GM12878 (cell line): ENCODE data around the gene ZFP3.
"Not testable (repeated sequence)": the region's sequence is repeated elsewhere in the genome, so short reads cannot be mapped to it uniquely, and the experiment has no call there.

ENCODE experiments used
- CTCF ChIP-seq, 3 experiments: IDR thresholded peaks in 2 of 3; conservative IDR thresholded peaks in 1 of 3; 2 replicates each; pipeline ENCODE4 v1.5.1; 2011; ENCODE audit warnings: low read depth in 3 of 3, low read length in 3 of 3, mild to moderate bottlenecking in 3 of 3, control low read depth in 2 of 3, moderate library complexity in 2 of 3, inconsistent platforms in 1 of 3, mixed read lengths in 1 of 3; ENCODE audit not compliant: control insufficient read depth in 2 of 3, insufficient read depth in 1 of 3; ENCODE audit errors: extremely low read depth in 1 of 3
- JUNB ChIP-seq: IDR thresholded peaks from 2 replicates; pipeline ENCODE4 v1.6.1; 2016; ENCODE audit warnings: antibody characterized with exemption, mild to moderate bottlenecking
- NFYB ChIP-seq: IDR thresholded peaks from 2 replicates; pipeline ENCODE4 v1.6.1; 2011; ENCODE audit warnings: low read depth, mild to moderate bottlenecking, low read length, improper control_type of control experiment, moderate library complexity; ENCODE audit not compliant: insufficient read depth
- YY1 ChIP-seq: IDR thresholded peaks from 2 replicates; pipeline ENCODE4 v1.6.1; 2011; ENCODE audit warnings: low read depth, mild to moderate bottlenecking, low read length

GRCh38 chr17:5129770-5130169 lies 51.5 kb downstream of the ZFP3 start:
- TF ChIP-seq NFYB; JUNB; CTCF (IDR thresholded peaks at IDR 0.05 in 2 of 3, conservative IDR thresholded peaks at IDR 0.05 in 1 of 3; ENCODE audit: control insufficient read depth in 2 of 3, extremely low read depth in 1 of 3, insufficient read depth in 1 of 3, low read depth in 3 of 3, low read length in 3 of 3); YY1: not testable (repeated sequence)
